ENCODE data around the gene SLC35F2. TPM values are rescaled to one million over a fixed set of nuclear protein-coding genes. Genes with fewer than 3 reads are reported as not detected.

Gene SLC35F2
- total RNA-seq, 1 experiment from 2014 or later = 35.7 TPM

DNA sequence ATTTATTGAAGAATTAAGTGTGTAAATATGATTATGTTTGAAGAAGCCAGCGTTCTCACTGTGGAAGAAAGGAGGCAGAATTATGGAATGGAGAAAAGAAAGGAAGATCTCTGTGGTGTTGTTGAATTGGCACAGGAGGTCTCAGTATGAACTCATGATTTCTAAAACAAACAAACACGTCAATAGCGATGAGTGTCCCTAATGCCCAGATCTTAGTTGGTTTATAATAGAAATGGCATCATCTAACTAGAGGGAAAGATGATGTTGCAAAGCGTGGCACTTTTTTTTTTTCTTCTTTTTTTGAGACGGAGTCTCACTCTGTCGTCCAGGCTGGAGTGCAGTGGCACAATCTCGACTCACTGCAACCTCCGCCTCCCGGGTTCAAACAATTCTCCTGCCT is 107.5 kb downstream of the SLC35F2 start:
- no peak overlapping the region for H3K4me3 ChIP-seq
- H3K36me3 ChIP-seq (ENCODE audit: low read depth) = no peaks in the 10 kb centered on the region
- no peak for DNase-seq
- no peak for TF ChIP-seq EZH2 (IDR thresholded peaks at IDR 0.05; ENCODE audit: low read depth)
- TF ChIP-seq, protein P1, sequence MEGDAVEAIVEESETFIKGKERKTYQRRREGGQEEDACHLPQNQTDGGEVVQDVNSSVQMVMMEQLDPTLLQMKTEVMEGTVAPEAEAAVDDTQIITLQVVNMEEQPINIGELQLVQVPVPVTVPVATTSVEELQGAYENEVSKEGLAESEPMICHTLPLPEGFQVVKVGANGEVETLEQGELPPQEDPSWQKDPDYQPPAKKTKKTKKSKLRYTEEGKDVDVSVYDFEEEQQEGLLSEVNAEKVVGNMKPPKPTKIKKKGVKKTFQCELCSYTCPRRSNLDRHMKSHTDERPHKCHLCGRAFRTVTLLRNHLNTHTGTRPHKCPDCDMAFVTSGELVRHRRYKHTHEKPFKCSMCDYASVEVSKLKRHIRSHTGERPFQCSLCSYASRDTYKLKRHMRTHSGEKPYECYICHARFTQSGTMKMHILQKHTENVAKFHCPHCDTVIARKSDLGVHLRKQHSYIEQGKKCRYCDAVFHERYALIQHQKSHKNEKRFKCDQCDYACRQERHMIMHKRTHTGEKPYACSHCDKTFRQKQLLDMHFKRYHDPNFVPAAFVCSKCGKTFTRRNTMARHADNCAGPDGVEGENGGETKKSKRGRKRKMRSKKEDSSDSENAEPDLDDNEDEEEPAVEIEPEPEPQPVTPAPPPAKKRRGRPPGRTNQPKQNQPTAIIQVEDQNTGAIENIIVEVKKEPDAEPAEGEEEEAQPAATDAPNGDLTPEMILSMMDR (conservative IDR thresholded peaks at IDR 0.05) = no peak
- H3K79me2 ChIP-seq (ENCODE audit: low read depth) = no peaks in the 10 kb centered on the region
- H2AFZ ChIP-seq = peak overlapping the region; percentile 14; the same call in 1 of the 2 replicates
- H3K4me1 ChIP-seq (replicated peaks; ENCODE audit: insufficient read depth) = no peaks in the 10 kb centered on the region
- H4K20me1 ChIP-seq (ENCODE audit: insufficient read depth) = no peaks in the 10 kb centered on the region
- ChIA-PET POLR2A (ENCODE audit: unreplicated experiment) (no interaction called here), CTCF (no interaction called here)
- no peaks in the 10 kb centered on the region for H3K9me3 ChIP-seq (ENCODE audit: insufficient read depth, low read depth)
- no peaks in the 10 kb centered on the region for H3K27me3 ChIP-seq (ENCODE audit: insufficient read depth, low read depth)
- no peak overlapping the region for H3K27ac ChIP-seq
- no TSS peak for BruUV-seq (replicated peaks)
- intact Hi-C loops (cut with micrococcal nuclease; ENCODE audit: unreplicated experiment) = no loop called here
- no peak overlapping the region for H3K4me2 ChIP-seq
- H3K9me2 ChIP-seq (ENCODE audit: insufficient read depth) = 0 out of 2 replicates have a peak, but pooled peaks cover 3% of the 10 kb centered on the region
- H3F3A ChIP-seq (ENCODE audit: insufficient read depth, low read depth) = no peaks in the 10 kb centered on the region

DNA sequence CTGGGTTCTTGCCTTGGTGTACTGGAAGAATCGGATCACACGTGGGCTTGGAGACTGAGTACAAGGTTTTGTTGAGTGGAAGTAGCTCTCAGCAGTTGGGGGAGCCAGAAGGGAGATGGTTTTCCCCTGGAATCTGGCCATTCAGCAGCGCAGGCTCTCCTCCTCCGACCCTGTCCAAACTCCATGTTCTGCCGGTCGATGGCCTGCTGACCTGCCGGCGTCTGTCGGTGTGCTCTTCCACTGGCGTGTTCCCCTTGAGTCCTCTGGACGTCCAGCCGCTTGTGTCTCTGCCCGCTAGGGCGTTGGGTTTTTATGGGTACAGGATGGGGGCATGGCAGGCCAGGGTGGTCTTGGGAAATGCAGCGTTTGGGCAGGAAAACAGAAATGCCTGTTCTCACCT is 108.3 kb downstream of the SLC35F2 start:
- no peak overlapping the region for H3K27ac ChIP-seq
- no peak overlapping the region for H3K4me3 ChIP-seq
- intact Hi-C loops (cut with micrococcal nuclease; ENCODE audit: unreplicated experiment) = no loop called here
- H4K20me1 ChIP-seq (ENCODE audit: insufficient read depth) = no peaks in the 10 kb centered on the region
- no peak for DNase-seq
- no peaks in the 10 kb centered on the region for H3K36me3 ChIP-seq (ENCODE audit: low read depth)
- no peaks in the 10 kb centered on the region for H3K27me3 ChIP-seq (ENCODE audit: insufficient read depth, low read depth)
- no TSS peak for BruUV-seq (replicated peaks)
- H3K79me2 ChIP-seq (ENCODE audit: low read depth) = no peaks in the 10 kb centered on the region
- ChIA-PET POLR2A (ENCODE audit: unreplicated experiment) (interaction anchor here (0.5 kb wide), 1 partner anchor 37 kb away, joined by 3 read pairs; no protein-coding TSS in a partner anchor), CTCF (no interaction called here)
- H3K9me2 ChIP-seq (ENCODE audit: insufficient read depth) = 0 out of 2 replicates have a peak, but pooled peaks cover 3% of the 10 kb centered on the region
- no peaks in the 10 kb centered on the region for H3K9me3 ChIP-seq (ENCODE audit: insufficient read depth, low read depth)
- H3K4me1 ChIP-seq (replicated peaks; ENCODE audit: insufficient read depth) = no peaks in the 10 kb centered on the region
- TF ChIP-seq EZH2 (IDR thresholded peaks at IDR 0.05; ENCODE audit: low read depth) = no peak
- TF ChIP-seq, protein P1 (conservative IDR thresholded peaks at IDR 0.05) = no peak
- no peak overlapping the region for H2AFZ ChIP-seq
- no peak overlapping the region for H3K4me2 ChIP-seq
- no peaks in the 10 kb centered on the region for H3F3A ChIP-seq (ENCODE audit: insufficient read depth, low read depth)

DNA sequence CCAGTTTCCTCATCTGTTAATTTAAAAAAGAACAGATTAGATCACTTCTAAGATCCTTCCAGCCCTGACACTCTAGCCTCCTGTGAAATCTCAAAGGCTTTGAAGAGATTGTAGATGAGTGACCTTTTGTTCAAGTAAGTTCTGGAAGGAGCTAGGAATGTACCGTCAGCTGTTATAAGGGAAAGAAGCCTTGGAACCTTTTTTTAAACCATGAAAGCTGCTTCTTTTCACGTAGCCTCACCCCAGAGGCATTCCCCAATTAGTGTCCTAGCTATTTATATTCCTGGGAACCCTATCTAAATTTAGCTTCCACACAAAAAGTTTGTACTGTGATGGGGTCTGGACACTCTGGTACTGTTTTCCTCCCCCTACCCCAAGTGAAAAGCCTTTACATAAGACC is 111.0 kb downstream of the SLC35F2 start:
- H3K27me3 ChIP-seq (ENCODE audit: insufficient read depth, low read depth) = no peaks in the 10 kb centered on the region
- no peaks in the 10 kb centered on the region for H4K20me1 ChIP-seq (ENCODE audit: insufficient read depth)
- H3F3A ChIP-seq (ENCODE audit: insufficient read depth, low read depth) = no peaks in the 10 kb centered on the region
- intact Hi-C loops (cut with micrococcal nuclease; ENCODE audit: unreplicated experiment) = loop anchor here (2.0 kb wide), 1 partner anchor 21 kb away; no protein-coding TSS in a partner anchor
- H3K79me2 ChIP-seq (ENCODE audit: low read depth) = no peaks in the 10 kb centered on the region
- no peak overlapping the region for H3K4me2 ChIP-seq
- no peaks in the 10 kb centered on the region for H3K4me1 ChIP-seq (replicated peaks; ENCODE audit: insufficient read depth)
- POLR2A ChIA-PET (ENCODE audit: unreplicated experiment) = interaction anchor here (0.5 kb wide), 1 partner anchor 183 kb away, joined by 4 read pairs; no protein-coding TSS in a partner anchor
- H2AFZ ChIP-seq = no peak overlapping the region
- no peak overlapping the region for H3K27ac ChIP-seq
- no TSS peak for BruUV-seq (replicated peaks)
- no peaks in the 10 kb centered on the region for H3K36me3 ChIP-seq (ENCODE audit: low read depth)
- DNase-seq = no peak
- H3K9me2 ChIP-seq (ENCODE audit: insufficient read depth) = 0 out of 2 replicates have a peak, but pooled peaks cover 3% of the 10 kb centered on the region
- TF ChIP-seq, protein P1 (conservative IDR thresholded peaks at IDR 0.05) = no peak
- TF ChIP-seq EZH2 (IDR thresholded peaks at IDR 0.05; ENCODE audit: low read depth) = no peak
- CTCF ChIA-PET = no interaction called here
- no peaks in the 10 kb centered on the region for H3K9me3 ChIP-seq (ENCODE audit: insufficient read depth, low read depth)
- no peak overlapping the region for H3K4me3 ChIP-seq
